Sigmoid colon (tissue), 4 donors: ENCODE data around the gene FXR2.

ENCODE experiments used
- EP300 ChIP-seq, 4 donors: sonication (generic); formaldehyde crosslinking; IDR thresholded peaks; one replicate each; pipeline ENCODE4 v1.6.1; 2017; ENCODE audit warnings: antibody characterized with exemption in 4 of 4
- POLR2A ChIP-seq, 2 donors: fragments of 450-650 bp; IDR thresholded peaks; one replicate each; pipeline ENCODE4 v1.6.1; 2016; ENCODE audit warnings: antibody characterized with exemption in 2 of 2, mild to moderate bottlenecking in 2 of 2, moderate library complexity in 2 of 2
- POLR2AphosphoS5 ChIP-seq, 4 donors: sonication (generic); formaldehyde crosslinking; IDR thresholded peaks; one replicate each; pipeline ENCODE4 v1.6.1; 2017; ENCODE audit warnings: antibody characterized with exemption in 4 of 4
- TF ChIP-seq, protein P1 (sequence below), 4 experiments: fragments of 450-650 bp in 3 of 4; fragments of 200-600 bp in 1 of 4; IDR thresholded peaks; one replicate each; pipeline ENCODE4 v1.5.1; 2016 to 2019; ENCODE audit warnings: antibody characterized with exemption in 4 of 4, mild to moderate bottlenecking in 3 of 4, moderate library complexity in 2 of 4

DNA sequence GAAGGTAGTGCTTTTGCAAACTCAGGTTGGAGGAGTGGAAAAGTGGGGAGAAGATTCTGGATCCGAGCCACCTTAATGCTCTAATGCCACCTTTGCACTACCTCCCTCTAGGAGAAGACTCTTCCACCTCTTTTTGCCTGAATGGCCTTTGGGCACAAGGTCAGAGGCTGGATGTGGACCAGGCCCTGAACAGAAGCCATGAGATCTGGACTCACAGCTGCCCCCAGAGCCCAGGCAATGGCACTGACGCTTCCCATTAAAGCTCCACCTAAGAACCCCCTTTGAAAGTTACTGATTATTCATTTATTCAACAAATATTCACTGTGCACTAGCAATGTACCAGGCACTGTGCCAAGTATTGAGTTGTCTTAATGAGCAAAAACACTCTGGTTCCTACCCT lies 18.4 kb upstream of the FXR2 start:
- TF ChIP-seq, protein P1, sequence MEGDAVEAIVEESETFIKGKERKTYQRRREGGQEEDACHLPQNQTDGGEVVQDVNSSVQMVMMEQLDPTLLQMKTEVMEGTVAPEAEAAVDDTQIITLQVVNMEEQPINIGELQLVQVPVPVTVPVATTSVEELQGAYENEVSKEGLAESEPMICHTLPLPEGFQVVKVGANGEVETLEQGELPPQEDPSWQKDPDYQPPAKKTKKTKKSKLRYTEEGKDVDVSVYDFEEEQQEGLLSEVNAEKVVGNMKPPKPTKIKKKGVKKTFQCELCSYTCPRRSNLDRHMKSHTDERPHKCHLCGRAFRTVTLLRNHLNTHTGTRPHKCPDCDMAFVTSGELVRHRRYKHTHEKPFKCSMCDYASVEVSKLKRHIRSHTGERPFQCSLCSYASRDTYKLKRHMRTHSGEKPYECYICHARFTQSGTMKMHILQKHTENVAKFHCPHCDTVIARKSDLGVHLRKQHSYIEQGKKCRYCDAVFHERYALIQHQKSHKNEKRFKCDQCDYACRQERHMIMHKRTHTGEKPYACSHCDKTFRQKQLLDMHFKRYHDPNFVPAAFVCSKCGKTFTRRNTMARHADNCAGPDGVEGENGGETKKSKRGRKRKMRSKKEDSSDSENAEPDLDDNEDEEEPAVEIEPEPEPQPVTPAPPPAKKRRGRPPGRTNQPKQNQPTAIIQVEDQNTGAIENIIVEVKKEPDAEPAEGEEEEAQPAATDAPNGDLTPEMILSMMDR (IDR thresholded peaks at IDR 0.05): no peak
- TF ChIP-seq EP300 (IDR thresholded peaks at IDR 0.05) (no peak), POLR2A (IDR thresholded peaks at IDR 0.05) (no peak), POLR2AphosphoS5 (IDR thresholded peaks at IDR 0.05) (no peak)
